MCF 10A (cell line): ENCODE data around the gene GGACT. TPM values are rescaled to one million over a fixed set of nuclear protein-coding genes. Genes with fewer than 3 reads are reported as not detected.

Source experiments
- BruUV-seq: library from RNA; stranded (reverse); fragments of 400-500 nt; replicated peaks from 2 replicates; lab custom pipeline; 2021; lab: Mats Ljungman, UMichigan
- CTCF ChIA-PET: fragments of 300-600 bp; sonication (Branson Sonifier 250); formaldehyde crosslinking; extraction: SDS; loops from one replicate; lab custom pipeline; 2021; ENCODE audit warnings: antibody characterized with exemption, inconsistent platforms; lab: Yijun Ruan, JAX
- POLR2A ChIA-PET: fragments of 300-600, 350-650 bp; sonication (Branson Sonifier 250); formaldehyde crosslinking; extraction: SDS; loops from one replicate; lab custom pipeline; 2020; ENCODE audit warnings: antibody characterized with exemption, inconsistent platforms; lab: Yijun Ruan, JAX
- DNase-seq: peaks from one replicate; pipeline ENCODE4 v3.0.0-alpha.2; 2018; ENCODE audit not compliant: unreplicated experiment
- H3K27ac Mint-ChIP-seq: one replicate; pipeline ENCODE4 v1.8.0; 2022; ENCODE audit warnings: mild to moderate bottlenecking, low read depth, mixed read lengths; ENCODE audit not compliant: unreplicated experiment
- H3K27me3 Mint-ChIP-seq: one replicate; pipeline ENCODE4 v1.8.0; 2022; ENCODE audit warnings: mixed read lengths; ENCODE audit not compliant: insufficient read depth, unreplicated experiment
- H3K36me3 Mint-ChIP-seq: one replicate; pipeline ENCODE4 v1.8.0; 2022; ENCODE audit warnings: mild to moderate bottlenecking, moderate library complexity, mixed read lengths; ENCODE audit not compliant: insufficient read depth, unreplicated experiment
- H3K4me1 Mint-ChIP-seq: one replicate; pipeline ENCODE4 v1.8.0; 2022; ENCODE audit warnings: mixed read lengths; ENCODE audit not compliant: insufficient read depth, unreplicated experiment
- H3K4me3 Mint-ChIP-seq: one replicate; pipeline ENCODE4 v1.8.0; 2022; ENCODE audit warnings: mild to moderate bottlenecking, moderate library complexity, mixed read lengths; ENCODE audit not compliant: unreplicated experiment
- H3K9me3 Mint-ChIP-seq: one replicate; pipeline ENCODE4 v1.8.0; 2022; ENCODE audit warnings: mixed read lengths; ENCODE audit not compliant: unreplicated experiment
- intact Hi-C: fragments of 100-400 bp; cut with micrococcal nuclease; formaldehyde crosslinking; loops from 2 replicates; pipeline ENCODE4 v1.14.1; 2022
- total RNA-seq: library from RNA; stranded (reverse); gene quantifications from 2 replicates; pipeline ENCODE4 v1.2.3, GENCODE V29; 2022
- TF ChIP-seq, protein P1 (sequence below): fragments of 200-600 bp; IDR thresholded peaks from one replicate; pipeline ENCODE4 v1.8.0; 2022; ENCODE audit warnings: antibody characterized with exemption, mild to moderate bottlenecking; ENCODE audit not compliant: unreplicated experiment

GGACT gene
- total RNA-seq, 1 experiment from 2014 or later = 8.1 TPM

DNA sequence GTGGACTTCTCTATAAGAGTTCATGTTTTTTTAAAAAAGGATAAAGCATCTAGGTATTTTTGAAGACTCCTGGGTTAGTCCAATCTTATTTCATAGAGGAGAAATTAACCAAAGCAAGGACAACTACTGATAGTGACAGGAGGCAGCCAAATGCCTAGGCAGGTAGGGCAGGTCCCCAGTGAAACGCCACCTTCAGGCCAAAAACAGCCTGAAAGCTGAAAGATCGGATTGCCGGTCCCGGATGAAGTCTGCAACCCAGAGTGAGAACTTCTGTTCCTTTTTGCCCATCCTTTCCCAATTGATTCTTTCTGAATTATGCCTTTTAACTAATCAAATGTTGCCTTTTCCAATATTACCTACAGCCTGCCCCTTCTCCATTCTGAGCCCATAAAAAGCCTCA lies 6.1 kb upstream of the GGACT start:
- CTCF ChIA-PET = no interaction called here
- no TSS peak for BruUV-seq
- POLR2A ChIA-PET = no interaction called here
- Mint-ChIP-seq H3K36me3 (no peaks in the 10 kb centered on the region), H3K27ac (no peak overlapping the region), H3K4me1 (no peaks in the 10 kb centered on the region), H3K27me3 (no peaks in the 10 kb centered on the region), H3K4me3 (no peak overlapping the region), H3K9me3 (no peaks in the 10 kb centered on the region)
- TF ChIP-seq, protein P1, sequence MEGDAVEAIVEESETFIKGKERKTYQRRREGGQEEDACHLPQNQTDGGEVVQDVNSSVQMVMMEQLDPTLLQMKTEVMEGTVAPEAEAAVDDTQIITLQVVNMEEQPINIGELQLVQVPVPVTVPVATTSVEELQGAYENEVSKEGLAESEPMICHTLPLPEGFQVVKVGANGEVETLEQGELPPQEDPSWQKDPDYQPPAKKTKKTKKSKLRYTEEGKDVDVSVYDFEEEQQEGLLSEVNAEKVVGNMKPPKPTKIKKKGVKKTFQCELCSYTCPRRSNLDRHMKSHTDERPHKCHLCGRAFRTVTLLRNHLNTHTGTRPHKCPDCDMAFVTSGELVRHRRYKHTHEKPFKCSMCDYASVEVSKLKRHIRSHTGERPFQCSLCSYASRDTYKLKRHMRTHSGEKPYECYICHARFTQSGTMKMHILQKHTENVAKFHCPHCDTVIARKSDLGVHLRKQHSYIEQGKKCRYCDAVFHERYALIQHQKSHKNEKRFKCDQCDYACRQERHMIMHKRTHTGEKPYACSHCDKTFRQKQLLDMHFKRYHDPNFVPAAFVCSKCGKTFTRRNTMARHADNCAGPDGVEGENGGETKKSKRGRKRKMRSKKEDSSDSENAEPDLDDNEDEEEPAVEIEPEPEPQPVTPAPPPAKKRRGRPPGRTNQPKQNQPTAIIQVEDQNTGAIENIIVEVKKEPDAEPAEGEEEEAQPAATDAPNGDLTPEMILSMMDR = peak; percentile 13
- intact Hi-C loops = loop anchor here (5.0 kb wide), 1 partner anchor 68 kb away; no protein-coding TSS in a partner anchor
- no peak for DNase-seq

DNA sequence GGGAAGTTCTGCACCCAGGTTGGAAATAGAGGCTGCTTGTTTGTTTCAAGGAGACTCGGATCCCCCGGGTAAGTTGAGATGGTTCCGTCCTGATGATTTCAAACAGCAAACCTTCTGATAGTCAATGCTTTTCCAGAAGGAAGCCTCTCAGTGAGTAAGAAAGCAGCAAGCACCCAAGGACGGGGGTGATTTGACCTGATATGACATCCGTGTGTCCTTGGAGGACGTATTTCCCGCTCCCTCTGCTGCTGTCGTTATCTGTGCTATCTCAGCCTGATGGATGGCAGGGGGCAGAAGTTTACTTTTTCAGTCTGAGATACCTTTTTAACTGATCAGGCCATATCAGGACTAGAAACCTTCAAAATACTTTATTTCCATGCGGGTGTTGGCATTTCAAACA lies 5.7 kb upstream of the GGACT start:
- Mint-ChIP-seq H3K4me1 (peaks cover under 1% of the 10 kb centered on the region), H3K4me3 (no peak overlapping the region), H3K9me3 (no peaks in the 10 kb centered on the region), H3K36me3 (no peaks in the 10 kb centered on the region), H3K27me3 (no peaks in the 10 kb centered on the region), H3K27ac (no peak overlapping the region)
- no TSS peak for BruUV-seq
- TF ChIP-seq, protein P1 = no peak
- CTCF ChIA-PET = no interaction called here
- intact Hi-C loops = loop anchor here (5.0 kb wide), 1 partner anchor 68 kb away; no protein-coding TSS in a partner anchor
- POLR2A ChIA-PET = no interaction called here
- DNase-seq = no peak

DNA sequence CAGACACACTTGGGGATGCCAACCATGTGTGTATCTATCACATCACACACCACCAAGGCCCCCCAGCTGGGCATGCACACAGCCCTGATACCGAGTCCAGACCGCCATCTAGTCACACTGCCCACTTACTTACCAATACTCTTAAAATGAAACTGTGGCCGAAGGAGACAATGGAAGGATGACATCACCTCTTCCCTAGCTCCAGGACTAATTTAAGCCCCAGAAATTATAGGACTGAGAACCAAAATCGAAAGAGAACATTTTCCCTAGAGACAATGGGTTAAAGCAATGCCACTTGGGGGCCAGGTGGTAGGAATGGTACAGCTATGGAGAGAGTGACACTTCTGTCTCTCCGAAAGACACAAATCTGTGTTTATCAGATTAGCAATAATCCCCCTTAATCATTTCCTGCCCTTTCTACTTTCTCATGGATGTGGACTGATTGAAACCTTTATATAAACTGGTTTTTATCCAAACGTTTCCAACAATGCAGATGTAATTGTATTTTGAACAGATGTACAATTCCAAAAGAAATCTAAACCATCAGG lies 663 bp upstream of the GGACT start:
- H3K4me1 Mint-ChIP-seq = peaks cover 5% of the 10 kb centered on the region
- intact Hi-C loops = no loop called here
- ChIA-PET CTCF (interaction anchor here (0.6 to 1.3 kb wide), 5 partner anchors 8 to 390 kb away, joined by 3 to 4 read pairs (median 3); no protein-coding TSS in a partner anchor), POLR2A (no interaction called here)
- no peaks in the 10 kb centered on the region for H3K27me3 Mint-ChIP-seq
- no TSS peak for BruUV-seq
- no peaks in the 10 kb centered on the region for H3K9me3 Mint-ChIP-seq
- H3K27ac Mint-ChIP-seq = no peak overlapping the region
- no peaks in the 10 kb centered on the region for H3K36me3 Mint-ChIP-seq
- DNase-seq = no peak
- TF ChIP-seq, protein P1 = no peak
- H3K4me3 Mint-ChIP-seq = peak overlapping the region; percentile 66

DNA sequence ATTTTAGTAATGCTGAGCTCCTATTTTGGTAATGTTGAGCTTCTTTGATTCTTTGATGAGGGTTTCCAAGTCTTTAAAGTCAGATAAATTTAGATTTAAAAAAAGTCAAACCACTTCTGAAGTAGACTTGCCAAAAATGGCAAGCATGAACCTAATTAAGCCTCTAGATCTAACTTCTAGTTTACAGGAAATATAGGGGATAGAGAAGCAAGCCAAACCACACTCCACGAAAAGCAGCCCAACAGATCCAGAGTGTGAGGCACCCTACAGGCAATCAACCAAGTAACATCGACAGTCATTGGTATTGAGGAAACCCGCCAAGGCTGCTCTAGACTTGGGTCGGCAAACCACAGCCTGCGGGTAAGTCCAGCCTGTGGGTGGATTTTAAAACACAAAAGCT lies 3.7 kb downstream of the GGACT start:
- intact Hi-C loops = no loop called here
- no peak for DNase-seq
- no peaks in the 10 kb centered on the region for H3K36me3 Mint-ChIP-seq
- no TSS peak for BruUV-seq
- no peak overlapping the region for H3K27ac Mint-ChIP-seq
- H3K4me3 Mint-ChIP-seq = no peak overlapping the region
- H3K27me3 Mint-ChIP-seq = no peaks in the 10 kb centered on the region
- no peaks in the 10 kb centered on the region for H3K9me3 Mint-ChIP-seq
- ChIA-PET POLR2A (interaction anchor here (0.9 kb wide), 1 partner anchor 11 kb away, joined by 5 read pairs; no protein-coding TSS in a partner anchor), CTCF (interaction anchor here (1.1 to 1.6 kb wide), 2 partner anchors 11 to 69 kb away, joined by 3 to 8 read pairs; no protein-coding TSS in a partner anchor)
- peaks cover 5% of the 10 kb centered on the region for H3K4me1 Mint-ChIP-seq
- TF ChIP-seq, protein P1 = no peak
